ENCODE measurements around the gene EZH2.

GRCh38 chr7:148856891-148857290 is 27.2 kb downstream of the EZH2 start:
- TF ChIP-seq CTCF (IDR thresholded peaks at IDR 0.05; ENCODE audit: insufficient read depth, low read depth, low read length) (no peak), EZH2 (IDR thresholded peaks at IDR 0.05; ENCODE audit: insufficient read depth, low read length) (no peak)

Measured in astrocyte (in vitro differentiated cells and primary cell).